C4-2B (cell line): ENCODE data around the gene CPHXL.

Experiments
- CTCF ChIP-seq: fragments of 450-650 bp; conservative IDR thresholded peaks from 2 replicates; pipeline ENCODE4 v1.5.1; 2017; ENCODE audit warnings: mild to moderate bottlenecking
- ZFX ChIP-seq: fragments of 450-650 bp; IDR thresholded peaks from 2 replicates; pipeline ENCODE4 v1.6.1; 2017

GRCh38 chr16:75760018-75760519 lies 33.8 kb upstream of the CPHXL start:
- TF ChIP-seq CTCF (no peak), ZFX (no peak)
